ENCODE measurements around the gene CFLAR. TPM values are rescaled to one million over a fixed set of nuclear protein-coding genes. Genes with fewer than 3 reads are reported as not detected.

CFLAR gene
- total and polyA plus RNA-seq, 2 of the 4 experiments (the other 2 are of a cell fraction), result 29.2 to 59.9 TPM

- no peak overlapping the region for H3K4me2 ChIP-seq (ENCODE audit: low read depth, low read length)
- H3K9me3 ChIP-seq (ENCODE audit: control insufficient read depth, insufficient read depth, low read length), result no peaks in the 10 kb centered on the region
- no peak overlapping the region for H4K8ac ChIP-seq (ENCODE audit: low read depth in 2 of 2, low read length in 2 of 2)
- no peak for DNase-seq
- no peak overlapping the region for H2BK15ac ChIP-seq (ENCODE audit: low read depth, low read length)
- H3K18ac ChIP-seq (ENCODE audit: low read depth, low read length), result no peak overlapping the region
- H3K79me1 ChIP-seq (ENCODE audit: low read depth in 1 of 2, low read length in 2 of 2), result no peaks in the 10 kb centered on the region
- no peak overlapping the region for H3K4me3 ChIP-seq (ENCODE audit: insufficient read depth, low read depth, low read length)
- H2BK5ac ChIP-seq (ENCODE audit: low read depth, low read length, poor library complexity, severe bottlenecking), result no peak overlapping the region
- peaks cover 8% of the 10 kb centered on the region for H3K36me3 ChIP-seq (ENCODE audit: control insufficient read depth, insufficient read depth, low read length)
- H2AK9ac ChIP-seq (replicated peaks; ENCODE audit: low read depth, low read length, poor library complexity), result no peak overlapping the region
- H3K4me1 ChIP-seq (ENCODE audit: control insufficient read depth, insufficient read depth, low read length), result no peaks in the 10 kb centered on the region
- H3K27ac ChIP-seq (ENCODE audit: insufficient read depth, low read length), result no peak overlapping the region
- no peak overlapping the region for H3K9ac ChIP-seq (ENCODE audit: low read depth, low read length)
- no peak overlapping the region for H4K91ac ChIP-seq (ENCODE audit: insufficient read depth, low read depth, low read length)
- no peaks in the 10 kb centered on the region for H3K27me3 ChIP-seq (ENCODE audit: control insufficient read depth, insufficient read depth, low read length)
- BruUV-seq (replicated peaks), result no TSS peak
- no peak overlapping the region for H3K56ac ChIP-seq (ENCODE audit: extremely low read depth, insufficient read depth, low read length)
- intact Hi-C loops (cut with micrococcal nuclease), result no loop called here
- H2AK5ac ChIP-seq (ENCODE audit: low read depth, low read length), result no peak overlapping the region
- WGBS, 2 experiments (ENCODE audit: extremely low coverage in 2 of 2, insufficient read length in 1 of 2), result 57% methylated on average over 2 of the region's 6 CpGs; no CpG with 5 or more reads in 1 of the 2 experiments
- TF ChIP-seq NFE2L2 (IDR thresholded peaks at IDR 0.05; ENCODE audit: low read depth, low read length) (no peak), BHLHE40 (IDR thresholded peaks at IDR 0.05; ENCODE audit: low read depth, low read length) (no peak), MXI1 (IDR thresholded peaks at IDR 0.05; ENCODE audit: borderline replicate concordance, low read depth, low read length) (no peak)
- H3K14ac ChIP-seq (replicated peaks; ENCODE audit: low read depth, low read length), result no peak overlapping the region
- ChIA-PET CTCF (interaction anchor here (0.7 to 3.7 kb wide), 3 partner anchors 12 to 264 kb away, joined by 6 to 12 read pairs (median 6); partner anchors contain the start of gene CASP10), POLR2A (ENCODE audit: unreplicated experiment) (interaction anchor here (0.6 kb wide), 1 partner anchor 345 kb away, joined by 4 read pairs; no protein-coding TSS in a partner anchor)
- no peak overlapping the region for H2BK120ac ChIP-seq (ENCODE audit: low read depth, low read length)
- H2AFZ ChIP-seq (replicated peaks; ENCODE audit: low read length, poor library complexity), result no peak overlapping the region
- H4K5ac ChIP-seq (ENCODE audit: low read depth, low read length), result no peak overlapping the region
- H4K20me1 ChIP-seq (ENCODE audit: insufficient read depth, low read length), result no peaks in the 10 kb centered on the region
- H2BK20ac ChIP-seq (ENCODE audit: low read depth, low read length), result no peak overlapping the region
- dilution Hi-C loops (cut with HindIII; ENCODE audit: low sequenced_read_pairs, unreplicated experiment), result no loop called here
- H3K4ac ChIP-seq (ENCODE audit: low read depth, low read length), result no peak overlapping the region
- no peak overlapping the region for H3K23ac ChIP-seq (ENCODE audit: low read depth, low read length)
- in situ Hi-C loops (cut with MboI; ENCODE audit: low sequenced_read_pairs), result no loop called here
- ATAC-seq (ENCODE audit: low read depth), result no peak
- H3K9me1 ChIP-seq (ENCODE audit: insufficient read depth, low read length), result no peaks in the 10 kb centered on the region
Measured at GRCh38 chr2:201171259-201171814, 55.4 kb downstream of the CFLAR start.

Measured in IMR-90 (cell line).